GM10847 (cell line): ENCODE measurements around the gene EFCAB9.

Experiments used
- POLR2A ChIP-seq: IDR thresholded peaks from 2 replicates; pipeline ENCODE4 v1.6.1; 2011; ENCODE audit not compliant: insufficient read length; ENCODE audit errors: extremely low read depth

The EFCAB9 gene

GRCh38 chr5:172178301-172178987 is 15.5 kb upstream of the EFCAB9 start:
- TF ChIP-seq POLR2A: no peak

GRCh38 chr5:172178991-172179989 is 14.7 kb upstream of the EFCAB9 start:
- TF ChIP-seq POLR2A: peak; percentile 41

GRCh38 chr5:172180936-172181335 is 13.0 kb upstream of the EFCAB9 start:
- TF ChIP-seq POLR2A: no peak

DNA sequence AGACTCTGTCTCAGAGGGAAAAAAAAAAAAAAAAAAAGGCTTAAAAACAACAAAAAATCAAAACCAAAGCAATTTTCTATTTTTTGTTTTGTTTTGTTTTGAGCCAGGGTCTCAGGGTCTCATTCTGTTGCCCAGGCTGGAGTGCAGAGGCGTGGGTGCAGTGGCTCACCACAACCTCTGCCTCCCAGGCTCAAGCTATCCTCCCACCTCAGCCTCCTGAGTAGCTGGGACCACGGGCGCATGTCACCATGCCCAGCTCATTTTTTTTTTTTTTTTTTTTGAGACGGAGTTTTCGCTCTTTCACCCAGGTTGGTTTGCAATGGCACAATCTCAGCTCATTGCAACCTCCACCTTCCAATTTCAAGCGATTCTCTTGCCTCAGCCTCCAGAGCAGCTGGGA is 11.7 kb upstream of the EFCAB9 start:
- TF ChIP-seq POLR2A: no peak

GRCh38 chr5:172183881-172184280 is 10.1 kb upstream of the EFCAB9 start:
- TF ChIP-seq POLR2A: no peak

DNA sequence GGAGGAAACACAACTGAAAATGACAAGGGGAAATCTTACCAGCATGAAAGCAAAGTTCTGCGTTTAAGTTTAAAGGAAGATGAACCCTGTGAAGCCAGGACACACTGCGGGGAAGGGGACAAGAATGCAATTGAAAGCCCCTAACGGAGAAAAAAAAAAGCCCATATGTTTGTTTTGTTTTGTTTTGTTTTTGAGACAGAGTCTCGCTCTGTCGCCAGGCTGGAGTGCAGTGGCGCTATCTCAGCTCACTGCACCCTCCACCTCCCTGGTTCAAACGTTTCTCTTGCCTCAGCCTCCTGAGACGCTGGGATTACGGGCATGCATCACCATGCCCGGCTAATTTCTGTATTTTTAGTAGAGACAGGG is 8.9 kb upstream of the EFCAB9 start:
- TF ChIP-seq POLR2A: no peak

DNA sequence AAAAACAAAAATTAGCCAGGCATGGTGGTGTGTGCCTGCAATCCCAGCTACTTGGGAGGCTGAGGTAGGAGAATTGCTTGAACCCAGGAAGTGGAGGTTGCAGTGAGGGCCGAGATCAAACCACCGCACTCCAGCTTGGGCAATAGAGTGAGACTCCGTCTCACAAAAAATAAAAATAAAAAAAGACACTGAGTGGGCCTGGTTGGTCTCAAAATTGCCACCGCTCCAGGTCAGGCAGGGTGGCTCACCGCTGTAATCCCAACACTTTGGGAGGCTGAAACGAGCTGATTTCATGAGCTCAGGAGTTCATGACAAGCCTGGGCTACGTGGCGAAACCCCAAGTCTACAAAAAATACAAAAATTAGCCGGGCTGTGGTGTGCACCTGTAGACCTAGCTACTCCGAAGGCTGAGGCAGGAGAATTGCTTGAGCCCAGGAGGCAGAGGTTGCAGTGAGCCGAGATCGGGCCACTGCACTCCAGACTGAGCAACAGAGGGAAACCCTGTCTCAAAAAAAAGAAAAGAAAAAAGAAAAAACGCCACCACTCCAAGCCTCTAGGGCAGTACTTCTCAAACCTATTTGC is 7.8 kb upstream of the EFCAB9 start:
- no peak for TF ChIP-seq POLR2A

- TF ChIP-seq POLR2A: no peak
Measured at GRCh38 chr5:172187118-172188032, 6.6 kb upstream of the EFCAB9 start.

DNA sequence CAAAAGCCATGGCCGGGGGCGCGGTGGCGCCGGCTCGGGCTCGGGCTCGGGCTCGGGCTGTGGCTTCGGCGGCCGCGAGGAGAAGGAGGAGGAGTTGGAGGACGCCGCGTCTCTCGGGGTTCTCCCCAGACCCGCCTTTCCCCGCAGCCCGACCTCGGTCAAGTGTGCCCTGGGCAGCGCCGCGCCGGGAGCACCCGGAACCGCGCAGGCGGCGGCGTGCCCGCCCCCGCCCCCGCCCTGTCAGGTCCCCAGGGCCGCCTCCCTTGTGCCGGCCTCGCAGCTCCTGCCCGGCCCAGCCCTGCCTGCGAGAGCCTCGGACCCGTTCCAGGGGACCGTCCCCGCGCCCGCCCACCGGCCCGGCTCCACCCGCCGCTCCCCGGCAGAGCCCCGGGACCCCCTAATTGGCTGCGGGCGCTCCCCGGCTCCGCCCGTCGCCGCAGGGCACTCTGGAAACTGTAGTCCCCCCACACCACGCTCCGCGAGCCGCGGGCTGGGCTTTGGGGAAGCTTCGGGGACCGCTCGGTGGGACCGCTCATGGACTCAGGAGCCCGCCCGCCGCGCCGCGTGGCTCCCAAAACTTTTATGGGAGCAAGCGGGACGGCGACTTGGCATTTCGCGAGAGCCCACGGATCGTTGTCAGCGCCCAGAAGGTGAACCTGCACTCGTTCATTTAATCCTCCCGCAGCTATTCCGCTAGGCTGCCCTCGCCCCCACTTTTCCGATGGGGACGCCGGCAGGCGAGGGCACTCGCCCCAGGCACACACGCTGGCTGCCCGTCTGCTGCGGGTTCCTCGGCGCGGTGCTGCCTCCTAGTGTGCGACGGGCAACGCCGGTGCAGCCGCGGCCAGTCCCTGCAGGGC is 5.7 kb upstream of the EFCAB9 start, which contains the start of gene STK10:
TSS of gene STK10 (minus strand) at position 192 of the 860 bp plus-strand sequence. CDS start at position 10, 182 bp downstream.
- TF ChIP-seq POLR2A: peak; percentile 33

DNA sequence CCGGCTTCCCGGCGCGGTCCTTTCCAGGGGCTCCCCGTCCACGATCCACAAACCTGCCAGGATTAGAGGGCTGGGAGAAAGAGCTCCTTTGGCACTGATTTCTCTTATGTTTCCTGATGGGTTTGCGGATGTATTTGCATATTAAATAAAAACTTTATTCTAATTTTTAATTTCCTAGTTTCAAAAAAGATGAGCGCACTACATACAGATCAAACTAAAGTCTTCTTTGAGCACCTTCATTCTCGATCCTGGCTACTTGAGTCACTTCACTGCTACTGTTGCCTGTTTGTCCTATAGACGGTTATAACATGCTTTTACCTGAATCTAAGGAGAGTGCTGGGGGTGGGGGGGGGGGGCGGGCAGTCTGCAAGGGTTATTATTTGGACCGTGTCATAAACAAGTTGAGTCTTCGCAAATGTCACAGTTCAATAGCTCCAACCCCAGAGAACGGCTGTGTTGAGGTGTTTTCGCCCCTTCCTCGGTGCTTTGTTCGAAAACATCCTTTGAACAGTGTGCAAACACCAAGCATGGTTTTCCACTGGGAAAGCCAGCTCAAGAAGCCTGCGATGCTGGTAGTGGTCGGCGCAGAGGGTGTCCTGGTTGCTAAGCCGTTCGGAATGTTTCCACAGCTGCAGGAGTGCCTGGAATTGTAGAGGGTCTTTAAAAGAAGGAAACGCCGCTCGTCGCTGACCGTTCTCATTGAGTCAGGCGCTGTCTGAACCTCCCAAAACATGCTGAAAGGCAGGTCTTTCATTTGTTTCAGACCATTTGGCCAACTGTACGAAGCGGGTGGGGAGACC is 4.9 kb upstream of the EFCAB9 start:
- TF ChIP-seq POLR2A: no peak

GRCh38 chr5:172189693-172190296 is 4.2 kb upstream of the EFCAB9 start:
- no peak for TF ChIP-seq POLR2A

- no peak for TF ChIP-seq POLR2A
Measured at GRCh38 chr5:172194985-172195774, 1.2 kb downstream of the EFCAB9 start.
